Mucosa of descending colon (tissue), 3 donors: ENCODE measurements around the gene MST1. TPM values are rescaled to one million over a fixed set of nuclear protein-coding genes. Genes with fewer than 3 reads are reported as not detected.

Experiments
- ATAC-seq: fragments of 200-7000 bp; cut with Tn5 transposase; one replicate; pipeline ENCODE4 v1.9.1; 2020; ENCODE audit warnings: mild to moderate bottlenecking, moderate library complexity
- DNase-seq, 3 donors: peaks; one replicate each; pipeline ENCODE4 v3.0.0-alpha.2; 2020
- H3K36me3 ChIP-seq: fragments of 200-600 bp; one replicate; pipeline ENCODE4 v1.8.0; 2021; ENCODE audit warnings: low read depth, mild to moderate bottlenecking
- H3K4me1 ChIP-seq: fragments of 200-600 bp; one replicate; pipeline ENCODE4 v1.8.0; 2021; ENCODE audit warnings: low read depth, mild to moderate bottlenecking
- H3K4me3 ChIP-seq: fragments of 200-600 bp; one replicate; pipeline ENCODE4 v1.8.0; 2021; ENCODE audit warnings: mild to moderate bottlenecking
- H3K9me3 ChIP-seq: fragments of 200-600 bp; one replicate; pipeline ENCODE4 v1.8.0; 2021; ENCODE audit warnings: mild to moderate bottlenecking
- CTCF ChIP-seq: fragments of 200-600 bp; IDR thresholded peaks from one replicate; pipeline ENCODE4 v1.8.0; 2022; ENCODE audit warnings: antibody characterized with exemption, mild to moderate bottlenecking
- intact Hi-C, 2 donors: fragments of 100-400 bp; cut with DNase I in 1 of 2; cut with micrococcal nuclease in 1 of 2; formaldehyde crosslinking; loops; one replicate each; pipeline versions ENCODE4 v1.11.0 to v1.11.1; 2022; cut with DNase I, micrococcal nuclease
- total RNA-seq, 3 donors: library from RNA; stranded (reverse); fragmentation: NEBNext Ultra II Directional in 2 of 3; extraction: Animal tissue kit (Norgen Biotek cat#: 25700) in 2 of 3; gene quantifications; one replicate each; pipeline versions ENCODE4 v1.2.1 to v1.2.4, GENCODE V29; 2021 to 2023
- donor health status: DM: no; HTN: no; CAD: no; lungs with moderate emphysema.
- donor health status: DM: no; HTN: no; CAD: no.
- donor health status: DM: no; HTN: yes; CAD: no.

Gene MST1
- total RNA-seq, 3 donors from 2014 or later = 16.8 to 55.9 (median 18.8) TPM

- Histone ChIP-seq H3K4me1 (no peaks in the 10 kb centered on the region), H3K9me3 (no peaks in the 10 kb centered on the region), H3K4me3 (no peak overlapping the region), H3K36me3 (no peaks in the 10 kb centered on the region)
- intact Hi-C loops = no loop called here
- DNase-seq (no peak), ATAC-seq (no peak)
- TF ChIP-seq CTCF = no peak
Observed at GRCh38 chr3:49664300-49664699, 25.0 kb downstream of the MST1 start.

GRCh38 chr3:49663831-49664230 is 25.4 kb downstream of the MST1 start:
- no peak for TF ChIP-seq CTCF
- Histone ChIP-seq H3K9me3 (no peaks in the 10 kb centered on the region), H3K4me3 (no peak overlapping the region), H3K4me1 (no peaks in the 10 kb centered on the region), H3K36me3 (no peaks in the 10 kb centered on the region)
- ATAC-seq (no peak), DNase-seq (no peak)
- intact Hi-C loops = no loop called here

GRCh38 chr3:49662720-49663413 is 26.4 kb downstream of the MST1 start:
- Histone ChIP-seq H3K9me3 (no peaks in the 10 kb centered on the region), H3K4me3 (no peak overlapping the region), H3K4me1 (no peaks in the 10 kb centered on the region), H3K36me3 (no peaks in the 10 kb centered on the region)
- ATAC-seq (no peak), DNase-seq (no peak)
- TF ChIP-seq CTCF = no peak
- intact Hi-C loops = no loop called here

GRCh38 chr3:49662021-49662420 is 27.3 kb downstream of the MST1 start:
- H3K9me3 ChIP-seq = no peaks in the 10 kb centered on the region
- DNase-seq = no peak
- H3K36me3 ChIP-seq = no peaks in the 10 kb centered on the region
- intact Hi-C loops = no loop called here
- H3K4me1 ChIP-seq = no peaks in the 10 kb centered on the region
- no peak for ATAC-seq
- H3K4me3 ChIP-seq = no peak overlapping the region
- TF ChIP-seq CTCF = no peak

GRCh38 chr3:49661281-49661680 is 28.0 kb downstream of the MST1 start:
- no peak for TF ChIP-seq CTCF
- no peaks in the 10 kb centered on the region for H3K36me3 ChIP-seq
- intact Hi-C loops = no loop called here
- no peaks in the 10 kb centered on the region for H3K9me3 ChIP-seq
- no peak overlapping the region for H3K4me3 ChIP-seq
- H3K4me1 ChIP-seq = no peaks in the 10 kb centered on the region
- ATAC-seq (no peak), DNase-seq (no peak)

- intact Hi-C loops = no loop called here
- no peak for TF ChIP-seq CTCF
- Histone ChIP-seq H3K4me3 (no peak overlapping the region), H3K9me3 (no peaks in the 10 kb centered on the region), H3K4me1 (no peaks in the 10 kb centered on the region), H3K36me3 (no peaks in the 10 kb centered on the region)
- DNase-seq (no peak), ATAC-seq (no peak)
Observed at GRCh38 chr3:49659756-49660155, 29.5 kb downstream of the MST1 start.
